HG02588 (cell line): ENCODE data around the gene ZSCAN22.
"Not testable (repeated sequence)": the region's sequence is repeated elsewhere in the genome, so short reads cannot be mapped to it uniquely, and the experiment has no call there.

Experiments used
- ATAC-seq: cut with Tn5 transposase; IDR thresholded peaks from one replicate; pipeline ENCODE4 v1.9.1; 2021; ENCODE audit warnings: mild to moderate bottlenecking, moderate library complexity; ENCODE audit not compliant: unreplicated experiment

Gene ZSCAN22

GRCh38 chr19:58368561-58369360 is 42.0 kb downstream of the ZSCAN22 start:
- ATAC-seq = no peak

- ATAC-seq = no peak
These were observed 45.7 kb downstream of the ZSCAN22 start for GRCh38 chr19:58372311-58373133.

GRCh38 chr19:58374200-58374599 is 47.4 kb downstream of the ZSCAN22 start:
- no peak for ATAC-seq

- ATAC-seq = not testable (repeated sequence)
These were observed 49.9 kb downstream of the ZSCAN22 start for GRCh38 chr19:58376724-58377123.

GRCh38 chr19:58379246-58379645 is 52.5 kb downstream of the ZSCAN22 start:
- ATAC-seq = no peak

GRCh38 chr19:58380037-58380661 is 53.4 kb downstream of the ZSCAN22 start:
- no peak for ATAC-seq

- peak; percentile 77 for ATAC-seq
These were observed 54.1 kb downstream of the ZSCAN22 start, which contains the start of gene ZNF837 for GRCh38 chr19:58380662-58381459. Gene ZNF837, minus strand, starts transcription at chr19:58381030. Its CDS starts 11,698 bp downstream, at chr19:58369332.

- ATAC-seq = no peak
These were observed 54.8 kb downstream of the ZSCAN22 start for GRCh38 chr19:58381460-58382212.

- ATAC-seq = no peak
These were observed 56.3 kb downstream of the ZSCAN22 start for GRCh38 chr19:58382997-58383603.

GRCh38 chr19:58385313-58385890 is 58.6 kb downstream of the ZSCAN22 start:
- ATAC-seq = no peak

GRCh38 chr19:58385891-58386575 is 59.2 kb downstream of the ZSCAN22 start:
- ATAC-seq = peak; percentile 5

- ATAC-seq = peak; percentile 77
These were observed 60.0 kb downstream of the ZSCAN22 start, which contains the start of gene RPS5 for GRCh38 chr19:58386576-58387337. Gene RPS5, plus strand, starts transcription at chr19:58387269. Its CDS starts 869 bp downstream, at chr19:58388138.

GRCh38 chr19:58387338-58388174 is 60.8 kb downstream of the ZSCAN22 start:
- ATAC-seq = no peak

- no peak for ATAC-seq
These were observed 61.4 kb downstream of the ZSCAN22 start for GRCh38 chr19:58388175-58388526.
